Glutamatergic neuron (in vitro differentiated cells): Measurements from ENCODE around the gene SPEN. TPM values are rescaled to one million over a fixed set of nuclear protein-coding genes. Genes with fewer than 3 reads are reported as not detected.
A peak's percentile ranks its signal among the peaks of the same experiment; 100 is the strongest.

ENCODE experiments used
- DNase-seq: peaks from one replicate; pipeline ENCODE4 v3.0.0; 2022
- H3K27ac Mint-ChIP-seq: one replicate; pipeline ENCODE4 v1.8.0; 2020; ENCODE audit warnings: mild to moderate bottlenecking, mixed read lengths, inconsistent platforms; ENCODE audit not compliant: unreplicated experiment
- H3K27me3 Mint-ChIP-seq: one replicate; pipeline ENCODE4 v1.8.0; 2020; ENCODE audit warnings: mild to moderate bottlenecking, moderate library complexity, mixed read lengths, inconsistent platforms; ENCODE audit not compliant: unreplicated experiment
- H3K36me3 Mint-ChIP-seq: one replicate; pipeline ENCODE4 v1.8.0; 2020; ENCODE audit warnings: mild to moderate bottlenecking, mixed read lengths, inconsistent platforms; ENCODE audit not compliant: unreplicated experiment
- H3K4me1 Mint-ChIP-seq: one replicate; pipeline ENCODE4 v1.8.0; 2020; ENCODE audit warnings: mild to moderate bottlenecking, low read depth, mixed read lengths, inconsistent platforms; ENCODE audit not compliant: unreplicated experiment
- H3K4me3 Mint-ChIP-seq: one replicate; pipeline ENCODE4 v1.8.0; 2020; ENCODE audit warnings: mild to moderate bottlenecking, mixed read lengths, inconsistent platforms; ENCODE audit not compliant: unreplicated experiment
- H3K9me3 Mint-ChIP-seq: one replicate; pipeline ENCODE4 v1.8.0; 2020; ENCODE audit warnings: mild to moderate bottlenecking, moderate library complexity, mixed read lengths, inconsistent platforms; ENCODE audit not compliant: unreplicated experiment
- CTCF ChIP-seq: fragments of 200-600 bp; sonication (generic); IDR thresholded peaks from one replicate; pipeline ENCODE4 v1.5.0; 2021; ENCODE audit not compliant: partially characterized antibody, unreplicated experiment
- total RNA-seq: library from RNA; stranded (reverse); fragmentation: NEBNext Ultra II Directional; extraction: Animal tissue kit (Norgen Biotek cat#: 25700); gene quantifications from one replicate; pipeline ENCODE4 v1.2.1, GENCODE V29; 2021; ENCODE audit not compliant: unreplicated experiment

The SPEN gene
- total RNA-seq, 1 donor from 2014 or later, result 52.4 TPM

GRCh38 chr1:15961492-15961891, 114.0 kb downstream of the SPEN start:
- peaks cover 4% of the 10 kb centered on the region for H3K27me3 Mint-ChIP-seq
- no peak overlapping the region for H3K27ac Mint-ChIP-seq

DNA sequence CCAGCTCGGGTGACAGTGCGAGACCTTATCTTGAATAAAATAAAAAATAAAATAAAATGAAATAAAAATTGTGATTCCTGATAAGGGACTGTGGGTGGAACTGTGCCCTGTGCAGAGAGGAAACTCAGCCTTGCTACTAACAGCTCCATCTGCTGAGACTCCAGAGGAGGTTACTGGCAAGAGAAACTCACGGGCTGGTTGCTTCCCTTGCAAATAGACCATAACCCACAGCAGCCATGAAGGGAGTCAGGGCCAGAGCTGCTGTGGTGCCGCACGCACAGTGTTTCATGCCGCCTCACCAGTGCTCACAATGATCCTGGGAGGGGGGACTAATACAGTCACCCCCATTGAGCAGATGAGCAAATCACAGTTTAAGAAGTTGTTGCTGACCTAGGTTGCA, 114.7 kb downstream of the SPEN start:
- TF ChIP-seq CTCF, result no peak
- peaks cover 42% of the 10 kb centered on the region for H3K4me1 Mint-ChIP-seq
- peaks cover 3% of the 10 kb centered on the region for H3K36me3 Mint-ChIP-seq
- H3K4me3 Mint-ChIP-seq, result no peak overlapping the region
- H3K27me3 Mint-ChIP-seq, result peaks cover 4% of the 10 kb centered on the region
- no peak overlapping the region for H3K27ac Mint-ChIP-seq
- DNase-seq, result no peak
- peaks cover 2% of the 10 kb centered on the region for H3K9me3 Mint-ChIP-seq

More at GRCh38 chr1:15961492-15961891, 114.0 kb downstream of the SPEN start:
- Mint-ChIP-seq H3K4me3 (no peak overlapping the region), H3K36me3 (peaks cover 5% of the 10 kb centered on the region), H3K9me3 (peaks cover 2% of the 10 kb centered on the region), H3K4me1 (peaks cover 42% of the 10 kb centered on the region)
- TF ChIP-seq CTCF, result no peak
- DNase-seq, result no peak

GRCh38 chr1:15962671-15963362, 115.3 kb downstream of the SPEN start:
- Mint-ChIP-seq H3K27ac (no peak overlapping the region), H3K27me3 (peaks cover 2% of the 10 kb centered on the region), H3K4me3 (no peak overlapping the region), H3K36me3 (no peaks in the 10 kb centered on the region), H3K4me1 (peaks cover 36% of the 10 kb centered on the region), H3K9me3 (peaks cover 2% of the 10 kb centered on the region)
- DNase-seq, result no peak
- no peak for TF ChIP-seq CTCF

DNA sequence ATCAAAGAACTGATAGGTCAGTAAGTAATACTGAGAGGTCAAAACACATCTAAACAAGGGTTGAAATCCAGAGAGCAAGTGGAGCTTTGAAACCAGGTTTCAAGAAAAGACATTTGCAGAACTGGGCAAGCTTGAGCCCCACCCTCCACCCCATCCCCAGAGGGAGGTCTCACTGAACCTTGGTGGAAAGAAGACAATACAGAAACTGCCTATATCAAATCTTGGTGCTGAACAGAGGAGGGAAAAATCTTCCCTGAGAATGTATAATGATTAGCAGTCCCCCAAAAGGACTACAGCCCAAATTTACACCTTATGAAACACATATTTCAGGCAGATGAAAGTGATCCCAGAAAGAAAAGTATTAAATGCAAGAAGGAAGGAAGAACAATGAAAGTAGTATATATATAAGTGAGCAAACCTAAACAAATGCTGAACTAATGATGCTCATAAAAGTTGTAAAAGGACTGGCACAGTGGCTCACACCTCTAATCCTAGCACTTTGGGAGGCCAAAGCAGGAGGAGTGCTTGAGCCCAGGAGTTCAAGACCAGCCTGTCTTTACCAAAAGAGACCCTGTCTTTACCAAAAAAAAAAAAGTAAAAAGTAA, 116.0 kb downstream of the SPEN start:
- no peak for TF ChIP-seq CTCF
- peak overlapping the region; percentile 30 for H3K4me3 Mint-ChIP-seq
- peaks cover 29% of the 10 kb centered on the region for H3K4me1 Mint-ChIP-seq
- no peaks in the 10 kb centered on the region for H3K36me3 Mint-ChIP-seq
- H3K9me3 Mint-ChIP-seq, result peaks cover 2% of the 10 kb centered on the region
- peaks cover 2% of the 10 kb centered on the region for H3K27me3 Mint-ChIP-seq
- no peak for DNase-seq
- peak overlapping the region; percentile 49 for H3K27ac Mint-ChIP-seq

- H3K27ac Mint-ChIP-seq, result no peak overlapping the region
- peaks cover 2% of the 10 kb centered on the region for H3K9me3 Mint-ChIP-seq
- H3K4me1 Mint-ChIP-seq, result peaks cover 26% of the 10 kb centered on the region
- H3K36me3 Mint-ChIP-seq, result no peaks in the 10 kb centered on the region
- no peak overlapping the region for H3K4me3 Mint-ChIP-seq
- no peak for TF ChIP-seq CTCF
- H3K27me3 Mint-ChIP-seq, result peaks cover 2% of the 10 kb centered on the region
- DNase-seq, result no peak
These were observed 116.6 kb downstream of the SPEN start for GRCh38 chr1:15963968-15964648.
